HG02884 (cell line): ENCODE measurements around the gene SPATS2L.

ENCODE experiments used
- ATAC-seq: cut with Tn5 transposase; IDR thresholded peaks from one replicate; pipeline ENCODE4 v1.9.1; 2021; ENCODE audit warnings: mild to moderate bottlenecking, moderate library complexity; ENCODE audit not compliant: unreplicated experiment

Gene SPATS2L

GRCh38 chr2:200306196-200306930 is at the start of gene SPATS2L:
SPATS2L (plus strand) TSS chr2:200306693; CDS start chr2:200389245, 82,552 bp downstream.
- peak; percentile 56 for ATAC-seq

DNA sequence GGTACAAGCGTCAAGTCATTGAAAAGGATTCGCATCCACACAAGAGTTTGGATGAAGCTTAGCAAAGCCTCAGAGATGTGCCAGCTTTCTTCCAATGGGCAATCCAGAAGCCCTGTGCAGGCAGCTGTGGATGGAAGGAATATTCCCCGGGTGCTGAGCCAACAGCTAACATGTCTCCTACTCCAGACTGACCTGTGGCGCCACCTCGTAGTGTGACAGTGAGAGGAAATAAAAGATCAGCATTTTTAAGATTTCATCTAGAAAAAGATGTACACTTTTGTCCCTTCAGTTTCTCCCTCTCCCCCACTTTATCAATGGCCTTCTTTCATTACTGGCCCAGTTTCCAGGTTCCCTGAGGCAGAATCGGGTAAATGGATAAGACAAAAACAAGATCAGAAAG is 48.9 kb upstream of the SPATS2L start:
- no peak for ATAC-seq

- ATAC-seq = no peak
These were observed 48.4 kb upstream of the SPATS2L start for GRCh38 chr2:200258081-200258480.

DNA sequence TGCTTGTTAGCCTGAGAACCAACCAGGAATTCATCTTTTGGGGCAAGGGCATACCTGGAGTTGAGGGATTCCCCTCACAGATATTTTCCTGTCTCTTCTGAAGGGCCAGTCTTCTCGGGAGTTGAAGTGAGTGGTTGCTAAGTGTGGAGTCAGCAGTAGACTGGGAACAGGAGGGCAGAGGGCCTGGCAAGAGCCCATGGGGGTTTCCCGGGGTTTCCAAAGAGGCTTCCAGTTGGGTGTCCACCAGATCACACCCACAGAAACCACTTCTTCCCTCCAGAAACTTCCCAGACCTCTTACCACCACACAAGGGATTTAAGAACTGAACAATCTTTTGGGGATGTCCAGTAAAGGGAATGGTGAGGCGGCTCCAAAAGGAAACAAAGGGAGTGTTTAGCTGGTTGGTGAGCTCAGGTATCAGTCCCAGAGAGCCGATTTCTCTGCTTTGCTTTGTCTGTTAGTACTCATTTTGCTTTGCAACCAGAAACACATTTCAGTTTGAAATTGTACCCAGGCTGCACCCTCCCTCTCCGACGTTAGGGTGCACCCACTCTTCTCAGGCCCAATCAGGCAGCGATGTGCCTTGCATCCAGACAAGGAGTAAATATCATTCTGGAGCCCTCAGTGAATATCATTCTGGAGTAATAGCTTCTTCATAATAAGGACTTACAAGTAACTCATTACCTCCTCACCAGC is 47.5 kb upstream of the SPATS2L start:
- no peak for ATAC-seq

GRCh38 chr2:200259577-200259957 is 46.9 kb upstream of the SPATS2L start:
- no peak for ATAC-seq

GRCh38 chr2:200262047-200262446 is 44.4 kb upstream of the SPATS2L start:
- ATAC-seq = no peak

GRCh38 chr2:200263279-200263678 is 43.2 kb upstream of the SPATS2L start:
- no peak for ATAC-seq

DNA sequence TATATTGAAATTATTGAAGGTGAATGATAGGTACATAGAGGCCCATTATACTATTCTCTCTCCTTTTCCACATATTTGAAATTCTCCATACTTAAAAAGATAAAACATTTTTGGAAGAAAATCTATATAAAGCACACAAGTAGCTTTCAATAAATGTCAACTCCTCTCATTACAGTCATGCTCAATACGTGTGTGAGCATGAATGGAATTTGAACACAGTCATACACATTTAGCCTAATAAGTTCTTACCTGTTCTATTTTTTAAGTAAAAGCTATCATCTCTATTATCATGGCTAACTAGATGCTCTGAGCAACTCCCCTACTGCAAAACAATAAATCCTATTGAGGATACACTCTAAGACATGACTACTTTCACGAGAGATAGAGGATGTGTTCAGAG is 41.9 kb upstream of the SPATS2L start:
- ATAC-seq = no peak

DNA sequence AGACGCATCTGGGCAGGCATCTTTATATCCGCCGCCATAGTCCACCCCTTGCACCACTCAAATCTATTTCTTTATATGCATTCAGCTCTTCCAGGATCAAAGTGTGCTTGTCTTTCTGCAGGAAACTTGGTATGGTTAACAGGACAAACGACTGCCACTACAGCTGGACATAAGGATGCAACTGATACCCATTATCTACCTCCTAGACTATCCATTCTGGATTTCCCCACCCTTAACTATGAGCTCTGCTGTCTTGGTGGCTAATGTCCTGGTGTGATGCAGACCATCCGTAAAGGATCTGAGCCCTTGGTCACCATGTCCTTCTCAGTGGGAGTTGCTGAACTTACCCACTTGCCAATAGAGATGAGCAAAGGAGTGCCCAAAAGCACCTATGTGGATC is 40.1 kb upstream of the SPATS2L start:
- ATAC-seq = no peak

GRCh38 chr2:200267350-200267749 is 39.1 kb upstream of the SPATS2L start:
- no peak for ATAC-seq

DNA sequence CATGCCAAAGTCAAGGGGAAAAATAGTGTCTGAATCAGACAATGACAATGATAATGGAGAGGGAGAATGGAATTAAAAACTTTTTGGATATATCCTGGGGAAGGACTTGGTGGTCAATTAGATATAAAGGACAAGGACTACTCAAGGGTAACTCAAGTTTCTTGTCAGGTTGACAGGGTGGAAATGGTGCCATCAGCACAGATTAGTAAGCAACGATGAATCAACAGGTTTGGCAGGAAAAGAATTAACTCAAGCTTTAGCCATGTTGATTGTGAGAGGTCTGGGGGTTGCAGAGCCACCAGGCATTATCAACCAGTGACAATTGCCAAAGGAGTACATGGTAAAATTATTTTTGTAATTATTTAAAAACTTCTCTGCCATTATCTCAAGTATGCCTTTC is 35.8 kb upstream of the SPATS2L start:
- ATAC-seq = no peak

DNA sequence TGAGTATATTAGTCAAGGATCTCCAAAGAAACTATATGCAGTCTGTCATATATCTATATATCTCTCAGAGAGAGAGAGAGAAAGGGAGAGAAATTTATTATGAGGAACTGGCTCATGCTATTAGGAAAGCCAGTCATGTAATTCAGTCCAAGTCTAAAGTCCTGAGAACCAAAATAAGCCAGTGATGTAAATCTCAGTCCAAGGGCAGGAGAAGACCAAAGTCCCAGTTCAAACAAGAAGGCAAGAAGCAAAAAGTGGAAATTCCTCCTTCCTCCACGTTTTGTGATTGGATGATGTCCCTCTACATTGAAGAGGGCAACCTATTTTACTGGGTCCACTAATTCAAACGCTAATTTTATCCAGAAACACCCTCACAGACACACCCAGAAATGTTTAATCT is 34.2 kb upstream of the SPATS2L start:
- no peak for ATAC-seq

- ATAC-seq = no peak
These were observed 32.1 kb upstream of the SPATS2L start for GRCh38 chr2:200274116-200275075.

DNA sequence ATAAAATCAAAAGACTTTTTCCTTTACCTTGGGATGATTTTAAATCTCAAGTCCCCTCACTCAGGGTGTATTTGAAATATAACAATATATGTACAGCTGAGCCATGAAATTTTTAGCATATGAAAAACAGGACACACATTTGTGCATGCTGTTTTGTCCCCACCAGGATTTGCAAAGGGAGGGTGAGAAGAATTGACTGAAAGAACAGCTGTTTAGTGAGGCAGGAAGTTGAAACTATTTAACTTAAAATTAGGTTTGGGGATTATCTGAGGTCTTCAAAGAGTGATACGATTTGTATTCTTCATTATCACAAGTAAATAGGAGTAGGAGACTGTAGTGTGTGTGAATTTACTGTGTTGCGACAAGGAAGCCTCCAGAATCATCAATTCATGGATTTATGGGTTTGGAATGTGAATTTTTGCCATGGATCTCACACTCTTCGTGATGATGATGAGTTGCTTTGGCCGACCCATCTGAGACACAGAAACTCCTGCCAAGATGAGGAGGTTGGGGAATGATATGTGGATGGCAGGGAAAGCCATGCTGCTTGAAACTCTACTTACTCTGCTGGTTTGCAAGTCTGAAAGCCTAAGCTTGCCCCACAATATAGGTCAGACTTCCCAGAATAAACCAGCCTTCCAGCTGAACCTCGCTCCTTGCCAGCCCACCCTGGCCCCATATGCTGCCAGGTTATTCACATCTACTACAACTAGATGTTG is 31.0 kb upstream of the SPATS2L start:
- no peak for ATAC-seq

- ATAC-seq = no peak
These were observed 30.0 kb upstream of the SPATS2L start for GRCh38 chr2:200276472-200276871.

DNA sequence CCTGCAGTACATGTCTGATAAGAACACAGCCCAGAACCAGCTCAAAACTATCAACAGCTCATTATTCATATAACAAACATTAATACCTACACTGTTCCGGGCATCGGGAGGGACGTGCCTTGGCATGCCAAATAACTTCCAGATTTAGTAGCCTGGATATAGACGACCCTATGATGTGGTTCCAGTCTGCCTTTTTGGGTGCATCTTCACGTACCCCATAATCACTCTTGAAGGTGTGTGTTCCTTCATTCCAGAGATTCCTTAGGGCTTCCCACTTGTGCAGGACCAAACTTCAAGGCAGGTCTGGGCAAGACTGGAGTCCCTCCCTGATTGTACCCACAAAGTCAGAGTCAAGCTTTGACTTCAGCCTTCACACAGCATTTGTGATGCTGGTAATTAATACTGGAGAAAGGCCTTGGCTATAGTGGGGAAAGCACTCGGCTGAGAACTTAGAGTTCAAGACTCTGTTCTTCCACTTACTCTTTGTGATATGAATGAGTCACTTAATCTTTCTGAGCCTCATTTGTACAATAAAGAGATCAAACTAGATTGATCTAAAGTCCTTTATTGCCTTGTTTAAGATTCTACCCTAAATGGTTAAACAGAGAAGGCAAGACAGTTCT is 27.7 kb upstream of the SPATS2L start:
- no peak for ATAC-seq

GRCh38 chr2:200279857-200280256 is 26.6 kb upstream of the SPATS2L start:
- no peak for ATAC-seq

DNA sequence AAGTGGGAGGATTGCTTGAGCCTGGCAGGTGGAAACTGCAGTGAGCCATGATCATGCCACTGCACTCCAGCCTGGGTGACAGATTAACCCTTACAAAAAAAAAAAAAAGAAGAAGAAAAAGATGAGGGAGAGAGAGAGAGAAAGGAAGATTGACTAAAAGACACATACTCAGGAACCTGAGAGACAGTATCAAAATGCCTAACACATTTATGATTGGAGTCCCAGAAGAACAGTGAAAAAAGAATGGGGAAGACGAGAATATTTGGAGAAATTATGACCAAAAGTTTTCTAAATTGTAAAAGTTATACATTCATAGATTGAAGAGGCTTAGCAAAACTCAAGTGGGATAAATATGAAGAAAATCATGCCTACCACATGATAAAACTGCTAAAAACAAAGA is 19.9 kb upstream of the SPATS2L start:
- no peak for ATAC-seq

DNA sequence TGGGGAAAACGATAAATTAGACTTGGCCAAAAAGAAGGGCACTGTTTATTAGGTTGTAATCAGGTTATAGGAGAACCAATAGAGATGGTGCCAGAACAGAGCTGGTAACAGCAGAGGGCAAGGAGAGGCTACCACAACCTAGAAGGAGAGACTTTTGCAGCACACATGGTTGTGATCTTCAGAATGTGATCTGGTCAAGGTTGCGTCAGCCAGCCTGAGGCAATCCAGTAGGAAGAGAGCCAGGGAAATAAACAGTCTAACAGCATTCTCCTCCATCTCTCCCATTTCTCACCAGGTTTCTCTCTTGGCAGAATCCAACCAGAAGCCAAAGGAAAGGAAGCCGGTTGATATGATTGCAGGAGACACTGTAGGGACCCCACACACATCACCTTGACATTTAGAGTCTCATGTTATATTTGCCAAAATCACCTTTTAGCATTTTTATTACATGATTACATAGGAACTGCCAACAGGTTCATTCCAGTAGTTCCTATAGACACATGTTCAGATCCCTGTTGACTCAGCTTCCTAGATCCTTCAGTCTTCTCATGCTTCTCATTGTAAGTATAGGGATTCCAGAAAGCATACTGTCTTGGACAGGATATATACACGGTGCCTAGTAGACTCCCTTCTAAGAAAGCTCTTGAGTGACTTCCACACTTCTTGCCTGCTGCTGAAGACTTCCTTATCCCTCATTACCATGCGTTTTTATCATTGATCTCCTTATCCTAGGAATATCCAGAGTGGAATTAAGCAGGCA is 17.6 kb upstream of the SPATS2L start:
- no peak for ATAC-seq

DNA sequence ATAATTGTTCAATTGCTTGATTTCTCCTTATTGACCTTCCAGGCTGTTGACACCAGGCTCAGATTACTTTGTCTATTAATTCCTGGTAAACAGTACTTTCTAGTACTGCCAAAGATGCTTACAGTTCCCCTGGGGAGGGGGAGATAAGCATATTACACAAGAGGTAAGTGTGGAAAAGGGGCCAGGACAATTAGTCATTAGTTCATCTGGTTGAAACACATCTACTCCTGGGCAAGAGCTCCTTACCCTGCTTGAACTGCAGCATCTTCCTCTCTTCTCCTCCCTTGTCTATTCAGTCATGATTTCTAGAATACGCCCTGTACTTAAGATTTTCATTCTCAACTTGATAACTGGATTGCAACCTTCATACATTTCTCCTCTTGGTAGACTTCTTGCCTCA is 10.4 kb upstream of the SPATS2L start:
- ATAC-seq = no peak
